Body of pancreas (tissue), 4 donors: ENCODE results near the gene FOXK2.

Source experiments
- POLR2A ChIP-seq, 3 donors: fragments of 450-650 bp; IDR thresholded peaks; one replicate each; pipeline ENCODE4 v1.6.1; 2016; ENCODE audit warnings: antibody characterized with exemption in 3 of 3, mild to moderate bottlenecking in 2 of 3
- TF ChIP-seq, protein P1 (sequence below), 7 experiments: fragments of 450-650 bp in 4 of 7; fragments of 200-600 bp in 3 of 7; sonication (generic) in 3 of 7; IDR thresholded peaks; one replicate each; pipeline ENCODE4 v1.5.1; 2016 to 2019; ENCODE audit warnings: antibody characterized with exemption in 7 of 7

DNA sequence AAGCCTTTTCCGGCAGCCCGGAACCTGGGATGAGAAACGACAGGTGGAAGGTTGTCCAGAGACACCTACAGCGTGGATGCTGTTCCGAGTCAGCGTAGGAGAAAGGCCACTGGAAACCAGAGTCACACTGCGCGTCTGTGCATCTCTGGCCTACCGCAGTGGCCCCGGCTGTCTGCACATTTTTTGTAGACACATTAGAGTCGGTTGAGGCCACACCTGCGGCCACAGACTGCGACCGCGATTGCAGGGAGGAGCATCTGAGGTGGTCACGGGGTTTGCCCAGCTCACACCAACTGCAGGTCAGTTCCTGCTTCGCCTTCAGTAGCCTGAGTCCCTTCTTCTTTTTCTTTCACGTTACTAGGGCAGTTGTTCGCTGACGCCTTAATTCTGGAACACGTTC lies 76.4 kb downstream of the FOXK2 start:
- TF ChIP-seq, protein P1, sequence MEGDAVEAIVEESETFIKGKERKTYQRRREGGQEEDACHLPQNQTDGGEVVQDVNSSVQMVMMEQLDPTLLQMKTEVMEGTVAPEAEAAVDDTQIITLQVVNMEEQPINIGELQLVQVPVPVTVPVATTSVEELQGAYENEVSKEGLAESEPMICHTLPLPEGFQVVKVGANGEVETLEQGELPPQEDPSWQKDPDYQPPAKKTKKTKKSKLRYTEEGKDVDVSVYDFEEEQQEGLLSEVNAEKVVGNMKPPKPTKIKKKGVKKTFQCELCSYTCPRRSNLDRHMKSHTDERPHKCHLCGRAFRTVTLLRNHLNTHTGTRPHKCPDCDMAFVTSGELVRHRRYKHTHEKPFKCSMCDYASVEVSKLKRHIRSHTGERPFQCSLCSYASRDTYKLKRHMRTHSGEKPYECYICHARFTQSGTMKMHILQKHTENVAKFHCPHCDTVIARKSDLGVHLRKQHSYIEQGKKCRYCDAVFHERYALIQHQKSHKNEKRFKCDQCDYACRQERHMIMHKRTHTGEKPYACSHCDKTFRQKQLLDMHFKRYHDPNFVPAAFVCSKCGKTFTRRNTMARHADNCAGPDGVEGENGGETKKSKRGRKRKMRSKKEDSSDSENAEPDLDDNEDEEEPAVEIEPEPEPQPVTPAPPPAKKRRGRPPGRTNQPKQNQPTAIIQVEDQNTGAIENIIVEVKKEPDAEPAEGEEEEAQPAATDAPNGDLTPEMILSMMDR (IDR thresholded peaks at IDR 0.05): no peak
- no peak for TF ChIP-seq POLR2A (IDR thresholded peaks at IDR 0.05)
